Stimulated activated CD8-positive, alpha-beta memory T cell treated with anti-CD3 and anti-CD28 coated beads, Interleukin-2, amount 100 ng/mL, for 48 hours (primary cell): Measurements from ENCODE around the gene DUS2.

Source experiments
- DNase-seq, 2 donors: peaks; one replicate each; pipeline ENCODE4 v3.0.0-alpha.2; 2020; ENCODE audit warnings: low read depth in 2 of 2

Gene DUS2

GRCh38 chr16:68126395-68126794 lies 103.3 kb downstream of the DUS2 start:
- DNase-seq = no peak

- no peak for DNase-seq
Observed at GRCh38 chr16:68128577-68129305, 105.7 kb downstream of the DUS2 start.
